ENCODE data around the gene PLAC8.
"Not testable (repeated sequence)": the region's sequence is repeated elsewhere in the genome, so short reads cannot be mapped to it uniquely, and the experiment has no call there.

PLAC8 gene

GRCh38 chr4:83065266-83065665 is 49.3 kb downstream of the PLAC8 start:
- Histone ChIP-seq H3K27ac (no peak overlapping the region), H3K27me3 (replicated peaks) (no peaks in the 10 kb centered on the region), H3K4me3 (ENCODE audit: low read depth, low read length) (no peak overlapping the region), H3K36me3 (replicated peaks) (peaks cover 17% of the 10 kb centered on the region)
- in situ Hi-C loops (cut with HindIII; ENCODE audit: low pct_ligation_motif_present, low sequenced_read_pairs): no loop called here
- DNase-seq: no peak
- TF ChIP-seq CTCF (IDR thresholded peaks at IDR 0.05; ENCODE audit: low read depth, low read length, missing control alignments): no peak

DNA sequence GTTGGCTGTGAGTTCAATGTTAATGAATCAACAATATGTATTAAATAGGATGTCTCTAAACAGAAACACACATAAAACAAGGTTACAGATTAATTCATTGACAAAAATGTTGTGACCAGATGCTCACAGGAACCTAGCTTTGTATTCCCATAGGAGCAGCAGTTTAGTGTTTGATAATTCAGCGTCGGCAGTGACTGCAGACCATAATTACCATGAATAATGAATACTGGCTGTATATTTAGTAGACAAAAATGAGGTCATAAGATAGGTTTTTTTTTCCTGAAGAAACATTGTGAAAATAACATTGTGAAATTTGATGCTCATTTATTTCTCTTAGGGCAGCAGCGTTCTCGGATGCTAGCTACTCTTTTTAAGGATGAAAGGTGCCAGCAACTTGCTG is 51.8 kb downstream of the PLAC8 start:
- no peak for TF ChIP-seq CTCF (IDR thresholded peaks at IDR 0.05; ENCODE audit: low read depth, low read length, missing control alignments)
- no peak overlapping the region for H3K4me3 ChIP-seq (ENCODE audit: low read depth, low read length)
- in situ Hi-C loops (cut with HindIII; ENCODE audit: low pct_ligation_motif_present, low sequenced_read_pairs): no loop called here
- DNase-seq: no peak
- no peaks in the 10 kb centered on the region for H3K27me3 ChIP-seq (replicated peaks)
- H3K27ac ChIP-seq: no peak overlapping the region
- H3K36me3 ChIP-seq (replicated peaks): peaks cover 17% of the 10 kb centered on the region

GRCh38 chr4:83054928-83055327 is 59.6 kb downstream of the PLAC8 start:
- in situ Hi-C loops (cut with HindIII; ENCODE audit: low pct_ligation_motif_present, low sequenced_read_pairs): no loop called here
- DNase-seq: no peak
- Histone ChIP-seq H3K36me3 (replicated peaks) (peaks cover 8% of the 10 kb centered on the region), H3K4me3 (ENCODE audit: low read depth, low read length) (no peak overlapping the region), H3K27ac (no peak overlapping the region), H3K27me3 (replicated peaks) (no peaks in the 10 kb centered on the region)
- TF ChIP-seq CTCF (IDR thresholded peaks at IDR 0.05; ENCODE audit: low read depth, low read length, missing control alignments): peak; percentile 37

- H3K4me3 ChIP-seq (ENCODE audit: low read depth, low read length); H3K27ac ChIP-seq; H3K27me3 ChIP-seq (replicated peaks); DNase-seq; H3K36me3 ChIP-seq (replicated peaks): not testable (repeated sequence)
- in situ Hi-C loops (cut with HindIII; ENCODE audit: low pct_ligation_motif_present, low sequenced_read_pairs): loop anchor here (25.0 kb wide), 1 partner anchor 214 kb away; no protein-coding TSS in a partner anchor
These were observed 65.7 kb downstream of the PLAC8 start for GRCh38 chr4:83048781-83049180.

GRCh38 chr4:83046693-83047473 is 67.6 kb downstream of the PLAC8 start:
- Histone ChIP-seq H3K36me3 (replicated peaks) (no peaks in the 10 kb centered on the region), H3K27me3 (replicated peaks) (no peaks in the 10 kb centered on the region), H3K4me3 (ENCODE audit: low read depth, low read length) (no peak overlapping the region), H3K27ac (no peak overlapping the region)
- no peak for DNase-seq
- in situ Hi-C loops (cut with HindIII; ENCODE audit: low pct_ligation_motif_present, low sequenced_read_pairs): loop anchor here (25.0 kb wide), 1 partner anchor 215 kb away; no protein-coding TSS in a partner anchor
- no peak for TF ChIP-seq CTCF (IDR thresholded peaks at IDR 0.05; ENCODE audit: low read depth, low read length, missing control alignments)

DNA sequence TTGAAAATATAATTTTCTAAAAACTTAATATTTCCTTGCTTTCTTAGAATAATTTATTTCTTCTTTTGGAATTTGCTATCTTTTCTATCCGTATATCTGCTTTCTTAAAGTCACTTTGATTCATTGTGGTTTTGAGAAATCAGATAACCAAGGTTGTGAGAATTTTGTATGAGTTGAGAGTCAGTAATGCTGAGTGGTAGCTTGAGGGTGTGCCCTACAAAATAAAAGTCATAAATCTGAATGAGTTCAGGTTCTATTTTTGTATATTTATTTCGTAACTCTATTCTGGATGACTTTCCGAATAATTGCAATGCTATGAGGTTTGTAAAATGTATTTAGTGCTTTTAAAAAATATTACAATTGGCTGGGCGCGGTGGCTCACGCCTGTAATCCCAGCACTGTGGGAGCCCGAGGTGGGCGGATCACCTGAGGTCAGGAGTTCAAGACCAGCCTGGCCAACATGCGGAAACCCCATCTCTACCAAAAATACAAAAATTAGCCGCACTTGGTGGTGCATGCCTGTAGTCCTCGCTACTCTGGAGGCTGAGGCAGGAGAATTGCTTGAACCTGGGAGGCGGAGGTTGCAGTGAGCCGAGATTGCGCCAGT is 70.6 kb downstream of the PLAC8 start:
- Histone ChIP-seq H3K4me3 (ENCODE audit: low read depth, low read length) (no peak overlapping the region), H3K27ac (no peak overlapping the region), H3K27me3 (replicated peaks) (no peaks in the 10 kb centered on the region), H3K36me3 (replicated peaks) (no peaks in the 10 kb centered on the region)
- no peak for TF ChIP-seq CTCF (IDR thresholded peaks at IDR 0.05; ENCODE audit: low read depth, low read length, missing control alignments)
- in situ Hi-C loops (cut with HindIII; ENCODE audit: low pct_ligation_motif_present, low sequenced_read_pairs): loop anchor here (25.0 kb wide), 1 partner anchor 218 kb away; no protein-coding TSS in a partner anchor
- DNase-seq: peak; percentile 9

- H3K4me3 ChIP-seq (ENCODE audit: low read depth, low read length); DNase-seq; H3K36me3 ChIP-seq (replicated peaks); H3K27ac ChIP-seq; H3K27me3 ChIP-seq (replicated peaks): not testable (repeated sequence)
- in situ Hi-C loops (cut with HindIII; ENCODE audit: low pct_ligation_motif_present, low sequenced_read_pairs): loop anchor here (25.0 kb wide), 1 partner anchor 219 kb away; no protein-coding TSS in a partner anchor
These were observed 71.4 kb downstream of the PLAC8 start for GRCh38 chr4:83043157-83043556.

All from brain microvascular endothelial cell (primary cell).